Nephron progenitor cell (in vitro differentiated cells): ENCODE measurements around the gene EPHA10.

Source experiments
- DNase-seq: peaks from one replicate; pipeline ENCODE4 v3.0.0; 2021
- H3K27ac Mint-ChIP-seq: 2 replicates; pipeline ENCODE4 v1.8.0; 2021; ENCODE audit warnings: mild to moderate bottlenecking, moderate library complexity, mixed read lengths
- H3K27me3 Mint-ChIP-seq: 2 replicates; pipeline ENCODE4 v1.8.0; 2021; ENCODE audit warnings: mild to moderate bottlenecking, low read depth, mixed read lengths; ENCODE audit not compliant: poor library complexity
- H3K36me3 Mint-ChIP-seq: 2 replicates; pipeline ENCODE4 v1.8.0; 2021; ENCODE audit warnings: low read depth, mixed read lengths
- H3K4me1 Mint-ChIP-seq: 2 replicates; pipeline ENCODE4 v1.8.0; 2021; ENCODE audit warnings: mixed read lengths
- H3K4me3 Mint-ChIP-seq: 2 replicates; pipeline ENCODE4 v1.8.0; 2021; ENCODE audit warnings: mild to moderate bottlenecking, moderate library complexity, mixed read lengths
- H3K9me3 Mint-ChIP-seq: 2 replicates; pipeline ENCODE4 v1.8.0; 2021; ENCODE audit warnings: mild to moderate bottlenecking, moderate library complexity, mixed read lengths
- CTCF ChIP-seq: fragments of 200-600 bp; sonication (generic); IDR thresholded peaks from 2 replicates; pipeline ENCODE4 v1.5.0; 2021; ENCODE audit warnings: antibody characterized with exemption

The EPHA10 gene

GRCh38 chr1:37755290-37755689 lies 9.6 kb downstream of the EPHA10 start:
- no peak for TF ChIP-seq CTCF
- Mint-ChIP-seq H3K4me3 (no peak overlapping the region), H3K27ac (no peak overlapping the region), H3K9me3 (no peaks in the 10 kb centered on the region), H3K36me3 (no peaks in the 10 kb centered on the region), H3K4me1 (no peaks in the 10 kb centered on the region), H3K27me3 (peaks cover 24% of the 10 kb centered on the region)
- no peak for DNase-seq

- no peak for TF ChIP-seq CTCF
- Mint-ChIP-seq H3K4me3 (peak overlapping the region; percentile 65), H3K27me3 (peaks cover 40% of the 10 kb centered on the region), H3K27ac (no peak overlapping the region), H3K9me3 (no peaks in the 10 kb centered on the region), H3K4me1 (no peaks in the 10 kb centered on the region), H3K36me3 (no peaks in the 10 kb centered on the region)
- no peak for DNase-seq
Measured at GRCh38 chr1:37753473-37754321, 11.2 kb downstream of the EPHA10 start.

- H3K4me3 Mint-ChIP-seq: peak overlapping the region; percentile 72
- H3K9me3 Mint-ChIP-seq: peaks cover 5% of the 10 kb centered on the region
- DNase-seq: peak; percentile 72
- no peaks in the 10 kb centered on the region for H3K4me1 Mint-ChIP-seq
- TF ChIP-seq CTCF: no peak
- no peaks in the 10 kb centered on the region for H3K36me3 Mint-ChIP-seq
- H3K27ac Mint-ChIP-seq: no peak overlapping the region
- peaks cover 49% of the 10 kb centered on the region for H3K27me3 Mint-ChIP-seq
Measured at GRCh38 chr1:37752583-37753471, 12.1 kb downstream of the EPHA10 start.

GRCh38 chr1:37752213-37752582 lies 12.7 kb downstream of the EPHA10 start:
- H3K27ac Mint-ChIP-seq: no peak overlapping the region
- H3K27me3 Mint-ChIP-seq: peaks cover 55% of the 10 kb centered on the region
- no peaks in the 10 kb centered on the region for H3K36me3 Mint-ChIP-seq
- no peaks in the 10 kb centered on the region for H3K4me1 Mint-ChIP-seq
- peaks cover 11% of the 10 kb centered on the region for H3K9me3 Mint-ChIP-seq
- H3K4me3 Mint-ChIP-seq: peak overlapping the region; percentile 72
- no peak for TF ChIP-seq CTCF
- DNase-seq: no peak

- no peak for DNase-seq
- Mint-ChIP-seq H3K4me3 (no peak overlapping the region), H3K36me3 (no peaks in the 10 kb centered on the region), H3K4me1 (no peaks in the 10 kb centered on the region), H3K27ac (no peak overlapping the region), H3K27me3 (peaks cover 86% of the 10 kb centered on the region), H3K9me3 (peaks cover 23% of the 10 kb centered on the region)
- TF ChIP-seq CTCF: no peak
Measured at GRCh38 chr1:37748565-37748964, 16.4 kb downstream of the EPHA10 start.
